ENCODE results near the gene SPAG16. TPM values are rescaled to one million over a fixed set of nuclear protein-coding genes. Genes with fewer than 3 reads are reported as not detected.

The SPAG16 gene
- total RNA-seq, 1 donor = 56.1 TPM

GRCh38 chr2:214386720-214387119, 1102.5 kb downstream of the SPAG16 start:
- no peak for DNase-seq (ENCODE audit: low read depth)
- TF ChIP-seq CTCF (IDR thresholded peaks at IDR 0.05; ENCODE audit: insufficient read depth, low read depth, low read length) = no peak
- H3K4me3 ChIP-seq (ENCODE audit: low read depth, low read length) = no peak overlapping the region

GRCh38 chr2:214389334-214389733, 1105.1 kb downstream of the SPAG16 start:
- H3K4me3 ChIP-seq (ENCODE audit: low read depth, low read length) = no peak overlapping the region
- DNase-seq (ENCODE audit: low read depth) = no peak
- no peak for TF ChIP-seq CTCF (IDR thresholded peaks at IDR 0.05; ENCODE audit: insufficient read depth, low read depth, low read length)

GRCh38 chr2:214393796-214394195, 1109.5 kb downstream of the SPAG16 start:
- TF ChIP-seq CTCF (IDR thresholded peaks at IDR 0.05; ENCODE audit: insufficient read depth, low read depth, low read length) = no peak
- no peak overlapping the region for H3K4me3 ChIP-seq (ENCODE audit: low read depth, low read length)
- no peak for DNase-seq (ENCODE audit: low read depth)

- no peak overlapping the region for H3K4me3 ChIP-seq (ENCODE audit: low read depth, low read length)
- no peak for TF ChIP-seq CTCF (IDR thresholded peaks at IDR 0.05; ENCODE audit: insufficient read depth, low read depth, low read length)
- no peak for DNase-seq (ENCODE audit: low read depth)
Measured at GRCh38 chr2:214395040-214395439, 1110.8 kb downstream of the SPAG16 start.

GRCh38 chr2:214401580-214401979, 1117.3 kb downstream of the SPAG16 start:
- no peak for TF ChIP-seq CTCF (IDR thresholded peaks at IDR 0.05; ENCODE audit: insufficient read depth, low read depth, low read length)
- no peak overlapping the region for H3K4me3 ChIP-seq (ENCODE audit: low read depth, low read length)
- DNase-seq (ENCODE audit: low read depth) = no peak

GRCh38 chr2:214410128-214410775, 1126.0 kb downstream of the SPAG16 start:
- no peak overlapping the region for H3K4me3 ChIP-seq (ENCODE audit: low read depth, low read length)
- no peak for TF ChIP-seq CTCF (IDR thresholded peaks at IDR 0.05; ENCODE audit: insufficient read depth, low read depth, low read length)
- DNase-seq (ENCODE audit: low read depth) = no peak

Measured in fibroblast of villous mesenchyme (primary cell).